Measurements from ENCODE around the gene ATRN.

- TF ChIP-seq CTCF (conservative IDR thresholded peaks at IDR 0.05) (no peak), ZFX (IDR thresholded peaks at IDR 0.05) (no peak)
These were observed 61.3 kb downstream of the ATRN start for GRCh38 chr20:3532089-3532615.

All from C4-2B (cell line).